ENCODE results near the gene CDCP2. TPM values are rescaled to one million over a fixed set of nuclear protein-coding genes. Genes with fewer than 3 reads are reported as not detected.

The CDCP2 gene
- total and polyA plus RNA-seq, 2 donors, result not detected

DNA sequence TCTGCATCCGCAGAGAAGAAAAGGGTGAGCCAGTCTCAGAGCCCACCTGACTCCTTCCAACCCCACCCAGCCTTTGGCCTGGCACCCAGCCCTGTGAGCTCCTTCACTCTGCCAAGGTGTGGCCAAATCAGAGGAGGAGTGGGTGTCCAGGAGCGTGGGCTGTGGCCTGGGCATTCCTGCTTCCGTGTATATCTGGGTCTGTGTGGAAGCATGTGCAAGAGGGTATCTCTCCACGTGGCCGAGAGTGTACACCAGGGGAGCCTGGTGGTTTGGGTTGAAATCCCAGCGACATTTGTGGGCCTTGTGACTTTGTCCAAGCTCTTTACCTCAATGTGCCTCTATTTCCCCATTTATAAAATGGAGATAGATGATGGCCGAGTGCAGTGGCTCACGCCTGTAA lies 29.8 kb downstream of the CDCP2 start:
- H3K4me1 ChIP-seq (ENCODE audit: insufficient read depth), result no peaks in the 10 kb centered on the region
- H3K4me3 ChIP-seq (ENCODE audit: low read depth, low read length), result no peak overlapping the region
- 96% methylated on average over 8 of the region's 8 CpGs for WGBS
- H3K27ac ChIP-seq (ENCODE audit: low read depth), result no peak overlapping the region
- H3K36me3 ChIP-seq (ENCODE audit: insufficient read depth), result no peaks in the 10 kb centered on the region
- DNase-seq (ENCODE audit: extremely low spot score), result no peak

- Histone ChIP-seq H3K4me1 (ENCODE audit: insufficient read depth) (no peaks in the 10 kb centered on the region), H3K27ac (ENCODE audit: low read depth) (no peak overlapping the region), H3K36me3 (ENCODE audit: insufficient read depth) (no peaks in the 10 kb centered on the region), H3K4me3 (ENCODE audit: low read depth, low read length) (no peak overlapping the region)
- no peak for DNase-seq (ENCODE audit: extremely low spot score)
- WGBS, result 61% methylated on average over 14 of the region's 14 CpGs
These were observed 30.6 kb downstream of the CDCP2 start for GRCh38 chr1:54122135-54122751.

- no peak overlapping the region for H3K27ac ChIP-seq (ENCODE audit: low read depth)
- WGBS, result 6% methylated on average over 36 of the region's 36 CpGs
- no peaks in the 10 kb centered on the region for H3K36me3 ChIP-seq (ENCODE audit: insufficient read depth)
- no peak overlapping the region for H3K4me3 ChIP-seq (ENCODE audit: low read depth, low read length)
- H3K4me1 ChIP-seq (ENCODE audit: insufficient read depth), result no peaks in the 10 kb centered on the region
- peak; percentile 40 for DNase-seq (ENCODE audit: extremely low spot score)
These were observed 31.2 kb downstream of the CDCP2 start for GRCh38 chr1:54121482-54122134.

- Histone ChIP-seq H3K36me3 (ENCODE audit: insufficient read depth) (no peaks in the 10 kb centered on the region), H3K4me1 (ENCODE audit: insufficient read depth) (no peaks in the 10 kb centered on the region), H3K27ac (ENCODE audit: low read depth) (no peak overlapping the region), H3K4me3 (ENCODE audit: low read depth, low read length) (no peak overlapping the region)
- WGBS, result 61% methylated on average over 33 of the region's 33 CpGs
- DNase-seq (ENCODE audit: extremely low spot score), result no peak
These were observed 31.9 kb downstream of the CDCP2 start for GRCh38 chr1:54120698-54121481.

DNA sequence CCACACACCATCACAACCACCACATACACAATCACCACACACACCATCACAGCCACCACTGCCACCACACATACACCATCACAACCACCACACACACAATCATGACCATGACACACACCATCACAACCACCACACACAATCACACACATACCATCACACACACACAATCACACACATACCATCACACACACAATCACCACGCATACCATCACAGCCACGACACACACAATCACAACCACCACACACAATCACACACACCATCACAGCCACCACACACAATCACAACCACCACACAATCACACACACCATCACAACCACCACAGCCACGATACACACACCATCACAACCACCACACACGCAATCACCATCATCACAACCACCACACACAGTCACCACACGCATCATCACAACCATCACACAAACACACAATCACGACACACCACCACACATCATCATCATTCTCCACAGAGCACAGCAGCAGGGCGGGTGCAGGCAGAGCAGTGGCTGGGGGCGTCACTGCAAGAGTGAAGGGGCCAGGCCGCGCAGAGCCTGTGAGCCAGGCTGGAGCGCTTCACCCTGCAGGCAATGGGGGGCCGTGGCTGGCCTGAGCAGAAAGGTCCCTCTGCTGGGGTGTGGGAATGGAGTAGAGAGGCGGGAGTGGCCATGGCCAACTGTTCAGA lies 32.6 kb downstream of the CDCP2 start:
- 96% methylated on average over 13 of the region's 13 CpGs for WGBS
- H3K36me3 ChIP-seq (ENCODE audit: insufficient read depth), result no peaks in the 10 kb centered on the region

GRCh38 chr1:54118704-54119103 lies 34.1 kb downstream of the CDCP2 start:
- no peaks in the 10 kb centered on the region for H3K4me1 ChIP-seq (ENCODE audit: insufficient read depth)
- DNase-seq (ENCODE audit: extremely low spot score), result no peak
- 81% methylated on average over 8 of the region's 8 CpGs for WGBS
- H3K36me3 ChIP-seq (ENCODE audit: insufficient read depth), result no peaks in the 10 kb centered on the region
- no peak overlapping the region for H3K27ac ChIP-seq (ENCODE audit: low read depth)
- H3K4me3 ChIP-seq (ENCODE audit: low read depth, low read length), result no peak overlapping the region

More for the DNA sequence above, 32.6 kb downstream of the CDCP2 start:
- no peak overlapping the region for H3K4me3 ChIP-seq (ENCODE audit: low read depth, low read length)
- H3K4me1 ChIP-seq (ENCODE audit: insufficient read depth), result no peaks in the 10 kb centered on the region
- no peak overlapping the region for H3K27ac ChIP-seq (ENCODE audit: low read depth)
- DNase-seq (ENCODE audit: extremely low spot score), result no peak

DNA sequence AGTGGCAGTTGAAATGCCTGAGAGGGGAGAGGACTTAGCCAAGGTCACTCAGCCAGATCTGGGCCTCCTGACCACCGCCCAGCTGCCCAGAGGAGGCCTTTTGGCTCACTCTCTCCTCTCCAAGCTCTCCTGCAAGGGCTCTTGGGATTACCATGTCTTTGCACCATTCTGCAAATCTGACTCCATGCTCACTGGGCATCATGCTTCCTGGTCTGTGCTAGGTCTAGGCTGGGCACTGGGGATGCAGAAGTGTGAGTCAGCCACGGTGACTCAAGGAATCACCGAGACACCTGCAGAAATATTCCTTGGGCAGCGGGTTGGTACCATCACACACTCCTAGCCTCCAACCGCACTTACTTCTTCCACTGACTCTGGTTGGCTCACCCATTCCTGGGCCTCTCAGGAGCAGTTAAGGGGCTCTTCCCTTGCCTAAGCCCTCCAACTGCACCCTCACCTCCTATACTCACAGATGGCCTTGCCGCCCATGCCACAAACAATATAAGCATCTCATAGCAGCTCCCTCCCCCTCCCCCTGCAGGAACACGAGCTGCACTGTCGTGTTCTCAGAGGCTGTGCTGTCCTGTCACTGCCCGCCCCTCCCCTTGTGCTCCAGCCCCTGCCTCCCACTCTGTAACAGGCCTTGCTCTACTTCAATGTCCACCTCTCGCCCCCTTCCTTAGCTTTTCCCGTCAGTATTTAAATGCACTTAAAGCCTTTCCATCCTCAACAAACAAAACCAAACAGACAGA lies 34.8 kb downstream of the CDCP2 start:
- 89% methylated on average over 11 of the region's 11 CpGs for WGBS
- H3K4me3 ChIP-seq (ENCODE audit: low read depth, low read length), result no peak overlapping the region
- no peak for DNase-seq (ENCODE audit: extremely low spot score)
- H3K27ac ChIP-seq (ENCODE audit: low read depth), result no peak overlapping the region
- no peaks in the 10 kb centered on the region for H3K36me3 ChIP-seq (ENCODE audit: insufficient read depth)
- no peaks in the 10 kb centered on the region for H3K4me1 ChIP-seq (ENCODE audit: insufficient read depth)

- H3K4me1 ChIP-seq (ENCODE audit: insufficient read depth), result no peaks in the 10 kb centered on the region
- no peak overlapping the region for H3K4me3 ChIP-seq (ENCODE audit: low read depth, low read length)
- no peak overlapping the region for H3K27ac ChIP-seq (ENCODE audit: low read depth)
- DNase-seq (ENCODE audit: extremely low spot score), result no peak
- H3K36me3 ChIP-seq (ENCODE audit: insufficient read depth), result no peaks in the 10 kb centered on the region
- WGBS, result 91% methylated on average over 3 of the region's 3 CpGs
These were observed 37.3 kb downstream of the CDCP2 start for GRCh38 chr1:54115520-54115919.

DNA sequence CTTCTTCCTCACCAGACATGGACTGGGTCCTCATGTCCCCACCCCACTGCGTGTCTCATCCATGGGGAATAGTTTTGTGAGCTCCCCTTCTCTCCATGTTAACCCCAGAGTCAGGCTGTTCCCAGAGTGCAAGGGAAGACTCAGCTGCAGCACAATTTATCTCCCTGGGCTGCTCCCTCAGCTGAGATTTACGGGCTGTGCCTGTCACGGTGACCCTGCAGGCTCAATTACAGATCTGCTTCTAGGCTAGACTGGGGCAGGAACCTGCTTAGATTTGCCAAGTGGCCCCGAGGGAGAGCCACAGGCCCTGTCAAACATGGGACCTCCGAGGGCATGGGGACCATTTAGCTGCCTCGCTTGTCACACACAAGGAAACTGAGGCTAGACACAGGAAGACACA lies 37.8 kb downstream of the CDCP2 start:
- Histone ChIP-seq H3K27ac (ENCODE audit: low read depth) (no peak overlapping the region), H3K36me3 (ENCODE audit: insufficient read depth) (no peaks in the 10 kb centered on the region), H3K4me1 (ENCODE audit: insufficient read depth) (no peaks in the 10 kb centered on the region), H3K4me3 (ENCODE audit: low read depth, low read length) (no peak overlapping the region)
- WGBS, result 73% methylated on average over 6 of the region's 6 CpGs
- DNase-seq (ENCODE audit: extremely low spot score), result no peak

GRCh38 chr1:54114001-54114400 lies 38.8 kb downstream of the CDCP2 start:
- Histone ChIP-seq H3K4me1 (ENCODE audit: insufficient read depth) (no peaks in the 10 kb centered on the region), H3K27ac (ENCODE audit: low read depth) (no peak overlapping the region), H3K36me3 (ENCODE audit: insufficient read depth) (no peaks in the 10 kb centered on the region), H3K4me3 (ENCODE audit: low read depth, low read length) (no peak overlapping the region)
- WGBS, result 96% methylated on average over 4 of the region's 4 CpGs
- DNase-seq (ENCODE audit: extremely low spot score), result no peak

DNA sequence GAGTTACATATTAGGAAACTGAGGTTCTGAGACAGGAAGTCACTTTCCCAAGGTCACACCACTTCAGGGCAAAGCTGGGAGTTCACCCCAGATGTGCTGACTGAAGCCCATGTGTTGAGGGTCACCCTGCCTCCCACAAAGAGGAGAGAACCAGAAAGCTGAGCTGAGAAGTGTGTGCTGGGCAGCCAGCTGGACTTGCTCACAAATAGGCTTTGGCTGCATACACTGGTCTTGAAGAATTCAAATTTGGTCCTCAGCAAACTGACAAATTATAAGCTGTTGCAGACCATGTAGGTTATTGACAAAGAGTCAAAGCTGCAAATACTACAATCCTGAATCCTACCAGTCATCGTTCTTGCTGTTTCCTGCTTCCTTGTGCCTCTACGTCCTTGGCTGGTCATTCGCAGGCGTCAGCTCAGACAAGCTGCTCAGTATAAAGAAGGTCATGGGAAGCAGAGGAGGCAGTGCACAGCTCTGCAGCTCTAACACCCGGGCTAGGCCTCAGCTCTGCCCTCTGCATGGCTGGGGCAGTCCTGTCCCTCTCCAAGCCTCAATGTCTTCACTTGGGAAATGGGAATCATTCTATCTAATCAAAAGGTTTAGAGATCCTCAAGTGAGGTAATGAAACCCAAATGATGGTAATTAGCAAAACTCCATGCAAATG lies 40.0 kb downstream of the CDCP2 start:
- DNase-seq (ENCODE audit: extremely low spot score), result no peak
- H3K27ac ChIP-seq (ENCODE audit: low read depth), result no peak overlapping the region
- H3K4me3 ChIP-seq (ENCODE audit: low read depth, low read length), result no peak overlapping the region
- H3K36me3 ChIP-seq (ENCODE audit: insufficient read depth), result no peaks in the 10 kb centered on the region
- no peaks in the 10 kb centered on the region for H3K4me1 ChIP-seq (ENCODE audit: insufficient read depth)
- 53% methylated on average over 5 of the region's 5 CpGs for WGBS

- 95% methylated on average over 7 of the region's 7 CpGs for WGBS
- H3K4me3 ChIP-seq (ENCODE audit: low read depth, low read length), result no peak overlapping the region
- no peaks in the 10 kb centered on the region for H3K36me3 ChIP-seq (ENCODE audit: insufficient read depth)
- H3K27ac ChIP-seq (ENCODE audit: low read depth), result no peak overlapping the region
- no peaks in the 10 kb centered on the region for H3K4me1 ChIP-seq (ENCODE audit: insufficient read depth)
- no peak for DNase-seq (ENCODE audit: extremely low spot score)
These were observed 40.8 kb downstream of the CDCP2 start for GRCh38 chr1:54112027-54112426.

DNA sequence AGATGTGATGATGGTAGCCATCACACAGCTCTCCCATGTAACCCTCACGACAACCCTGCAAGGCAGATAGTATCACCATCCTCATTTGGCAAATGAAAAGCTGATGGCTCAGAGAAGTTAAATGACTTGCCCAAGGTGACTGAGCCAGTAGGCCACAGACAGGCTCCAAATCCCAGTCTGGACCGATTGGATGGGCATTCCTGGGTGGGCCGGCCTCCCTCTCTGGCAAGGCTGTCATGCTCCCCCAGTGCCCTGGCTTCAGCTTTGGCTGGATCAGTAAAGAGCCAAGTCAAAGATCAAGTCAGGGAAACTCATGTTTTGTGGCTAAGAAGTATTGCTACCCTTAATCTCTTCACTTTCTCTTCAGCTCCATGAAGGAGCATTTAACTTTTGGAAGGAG lies 41.2 kb downstream of the CDCP2 start:
- H3K4me3 ChIP-seq (ENCODE audit: low read depth, low read length), result no peak overlapping the region
- 73% methylated on average over 3 of the region's 3 CpGs for WGBS
- no peak for DNase-seq (ENCODE audit: extremely low spot score)
- H3K36me3 ChIP-seq (ENCODE audit: insufficient read depth), result no peaks in the 10 kb centered on the region
- no peaks in the 10 kb centered on the region for H3K4me1 ChIP-seq (ENCODE audit: insufficient read depth)
- H3K27ac ChIP-seq (ENCODE audit: low read depth), result no peak overlapping the region

Data from urinary bladder (tissue), 4 donors.